H1 (cell line): ENCODE measurements around the gene SQOR. TPM values are rescaled to one million over a fixed set of nuclear protein-coding genes. Genes with fewer than 3 reads are reported as not detected.

Experiments used
- CTCF ChIA-PET: fragments of 300-600 bp; sonication (Branson Sonifier 250); formaldehyde crosslinking; loops from one replicate; lab custom pipeline; 2021; ENCODE audit not compliant: partially characterized antibody; lab: Charles Lee
- POLR2A ChIA-PET: fragments of 300-600 bp; sonication (Branson Sonifier 250); formaldehyde crosslinking; loops from one replicate; lab custom pipeline; 2021; ENCODE audit warnings: inconsistent platforms; ENCODE audit not compliant: partially characterized antibody; lab: Charles Lee
- DNase-seq, 2 experiments: peaks; one replicate each; pipeline versions ENCODE4 v3.0.0 to v3.0.0-alpha.2; 2010 to 2022; ENCODE audit warnings: low spot score in 2 of 2, low read depth in 1 of 2, mixed read lengths in 1 of 2
- FAIRE-seq: peaks from 2 replicates; lab custom pipeline; 2011; peaks lifted over from hg19 to GRCh38; lab: Jason Lieb, UNC
- H2AFZ ChIP-seq: 2 replicates; pipeline ENCODE4 v1.8.1; 2012; ENCODE audit warnings: low read length, inconsistent platforms
- H2AK5ac ChIP-seq: 2 replicates; pipeline ENCODE4 v1.6.1; 2013; ENCODE audit warnings: low read depth, low read length
- H2BK120ac ChIP-seq: replicated peaks from 2 replicates; pipeline ENCODE3; 2013; ENCODE audit warnings: low read depth, low read length, inconsistent platforms
- H2BK12ac ChIP-seq: 2 replicates; pipeline ENCODE4 v1.6.1; 2013; ENCODE audit warnings: low read depth, low read length
- H2BK15ac ChIP-seq: 2 replicates; pipeline ENCODE4 v1.6.1; 2013; ENCODE audit warnings: low read length
- H2BK20ac ChIP-seq: 2 replicates; pipeline ENCODE4 v1.6.1; 2013; ENCODE audit warnings: low read length
- H2BK5ac ChIP-seq: 2 replicates; pipeline ENCODE4 v1.6.1; 2013; ENCODE audit warnings: low read depth, low read length
- H3K14ac ChIP-seq: 2 replicates; pipeline ENCODE4 v1.6.1; 2013; ENCODE audit warnings: inconsistent platforms; ENCODE audit not compliant: insufficient read length
- H3K18ac ChIP-seq: 2 replicates; pipeline ENCODE4 v1.6.1; 2013; ENCODE audit warnings: low read length; ENCODE audit errors: extremely low read depth
- H3K23ac ChIP-seq: 2 replicates; pipeline ENCODE4 v1.6.1; 2013; ENCODE audit warnings: inconsistent platforms; ENCODE audit not compliant: insufficient read length
- H3K23me2 ChIP-seq: 2 replicates; pipeline ENCODE4 v1.6.1; 2013; ENCODE audit warnings: low read depth, low read length
- H3K27ac ChIP-seq: 2 replicates; pipeline ENCODE4 v1.6.1; 2011; ENCODE audit warnings: low read depth, low read length, inconsistent platforms
- H3K27me3 ChIP-seq, 4 experiments: replicated peaks in 1 of 4; 1 replicate in 1 of 4; 2 replicates in 3 of 4; pipeline versions ENCODE4 v1.6.1 to v1.8.1; 2011 to 2013; ENCODE audit warnings: low read length in 3 of 4, mild to moderate bottlenecking in 3 of 4, inconsistent platforms in 2 of 4, mixed read lengths in 2 of 4, moderate library complexity in 1 of 4; ENCODE audit not compliant: control insufficient read depth in 3 of 4, insufficient read depth in 3 of 4; ENCODE audit errors: extremely low read depth in 1 of 4
- H3K36me3 ChIP-seq, 4 experiments: 2 replicates each; pipeline versions ENCODE4 v1.6.1 to v1.8.1; 2011 to 2013; ENCODE audit warnings: mild to moderate bottlenecking in 4 of 4, low read length in 3 of 4, moderate library complexity in 2 of 4, control low read depth in 1 of 4, inconsistent platforms in 1 of 4; ENCODE audit not compliant: insufficient read depth in 4 of 4, control insufficient read depth in 2 of 4
- H3K4ac ChIP-seq: replicated peaks from 2 replicates; pipeline ENCODE3; 2013; ENCODE audit warnings: low read length, low read depth, mixed read lengths, inconsistent platforms; ENCODE audit not compliant: insufficient read length
- H3K4me1 ChIP-seq, 4 experiments: replicated peaks in 1 of 4; 1 replicate in 1 of 4; 2 replicates in 3 of 4; pipeline versions ENCODE4 v1.6.1 to v1.8.1; 2011 to 2013; ENCODE audit warnings: low read length in 3 of 4, inconsistent platforms in 2 of 4, mixed read lengths in 1 of 4; ENCODE audit not compliant: insufficient read depth in 4 of 4, control insufficient read depth in 3 of 4
- H3K4me2 ChIP-seq, 2 experiments: 2 replicates each; pipeline versions ENCODE4 v1.6.1 to v1.8.1; 2011 to 2013; ENCODE audit warnings: low read depth in 2 of 2, low read length in 2 of 2, control low read depth in 1 of 2, inconsistent platforms in 1 of 2, mild to moderate bottlenecking in 1 of 2; ENCODE audit not compliant: insufficient read depth in 1 of 2
- H3K4me3 ChIP-seq, 4 experiments: fragments of 200-600, 300-600 bp in 1 of 4; sonication (generic), shearing (Covaris generic), sonication (Bioruptor Twin) in 1 of 4; 2 replicates each; pipeline versions ENCODE4 v1.5.1 to v1.8.1; 2011 to 2016; ENCODE audit warnings: low read length in 4 of 4, low read depth in 3 of 4, control low read depth in 2 of 4, inconsistent platforms in 2 of 4, mild to moderate bottlenecking in 2 of 4, mixed read lengths in 1 of 4, moderate library complexity in 1 of 4; ENCODE audit not compliant: insufficient read depth in 2 of 4; ENCODE audit errors: extremely low read depth in 1 of 4
- H3K56ac ChIP-seq: replicated peaks from 2 replicates; pipeline ENCODE3; 2013; ENCODE audit warnings: low read depth, mild to moderate bottlenecking, mixed read lengths, low read length, inconsistent platforms; ENCODE audit not compliant: insufficient read length
- H3K79me1 ChIP-seq: 2 replicates; pipeline ENCODE4 v1.6.1; 2013; ENCODE audit warnings: low read depth, low read length, control low read depth
- H3K79me2 ChIP-seq, 2 experiments: 2 replicates each; pipeline versions ENCODE4 v1.6.1 to v1.8.1; 2012 to 2013; ENCODE audit warnings: low read length in 2 of 2, mild to moderate bottlenecking in 2 of 2, inconsistent platforms in 1 of 2; ENCODE audit not compliant: insufficient read depth in 2 of 2, control insufficient read depth in 1 of 2
- H3K9ac ChIP-seq, 4 experiments: replicated peaks in 1 of 4; 1 replicate in 1 of 4; 2 replicates in 3 of 4; pipeline versions ENCODE4 v1.6.1 to v1.8.1; 2011 to 2013; ENCODE audit warnings: low read depth in 3 of 4, low read length in 3 of 4, control low read depth in 2 of 4, mild to moderate bottlenecking in 2 of 4, moderate library complexity in 2 of 4, inconsistent platforms in 1 of 4; ENCODE audit errors: extremely low read depth in 1 of 4
- H3K9me3 ChIP-seq, 2 experiments: 2 replicates each; pipeline versions ENCODE4 v1.6.1 to v1.8.1; 2012 to 2013; ENCODE audit warnings: mild to moderate bottlenecking in 2 of 2, moderate library complexity in 2 of 2, control low read depth in 1 of 2, inconsistent platforms in 1 of 2, low read depth in 1 of 2, low read length in 1 of 2, mixed read lengths in 1 of 2; ENCODE audit not compliant: insufficient read depth in 2 of 2
- H4K20me1 ChIP-seq, 2 experiments: replicated peaks in 1 of 2; 2 replicates each; pipeline versions ENCODE3 to v1.8.1; 2011 to 2013; ENCODE audit warnings: inconsistent platforms in 2 of 2, low read length in 2 of 2, mild to moderate bottlenecking in 1 of 2; ENCODE audit not compliant: insufficient read depth in 2 of 2, control insufficient read depth in 1 of 2
- H4K5ac ChIP-seq: 2 replicates; pipeline ENCODE4 v1.6.1; 2013; ENCODE audit warnings: low read length, low read depth, mixed read lengths, inconsistent platforms; ENCODE audit not compliant: insufficient read length
- H4K8ac ChIP-seq: 2 replicates; pipeline ENCODE4 v1.8.0; 2013; ENCODE audit warnings: mild to moderate bottlenecking, moderate library complexity, low read length, inconsistent platforms; ENCODE audit not compliant: insufficient read depth; ENCODE audit errors: extremely low read depth
- H4K91ac ChIP-seq: replicated peaks from 2 replicates; pipeline ENCODE3; 2013; ENCODE audit warnings: low read length, mixed read lengths, inconsistent platforms; ENCODE audit not compliant: insufficient read length
- CHD2 ChIP-seq: IDR thresholded peaks from 2 replicates; pipeline ENCODE4 v1.6.1; 2012; ENCODE audit warnings: low read length, improper control_type of control experiment
- EP300 ChIP-seq, 2 experiments: IDR thresholded peaks; 1 replicate in 1 of 2; 2 replicates in 1 of 2; pipeline ENCODE4 v1.6.1; 2011 to 2012; ENCODE audit warnings: low read depth in 2 of 2, low read length in 2 of 2, mild to moderate bottlenecking in 2 of 2, borderline replicate concordance in 1 of 2, inconsistent platforms in 1 of 2, moderate library complexity in 1 of 2
- HDAC6 ChIP-seq: IDR thresholded peaks from one replicate; pipeline ENCODE4 v1.7.1; 2012; ENCODE audit warnings: low read depth, mild to moderate bottlenecking, inconsistent platforms, low read length, moderate library complexity
- NANOG ChIP-seq: IDR thresholded peaks from 2 replicates; pipeline ENCODE4 v1.6.1; 2011; ENCODE audit warnings: low read length, low read depth, mild to moderate bottlenecking, inconsistent platforms; ENCODE audit not compliant: insufficient read depth, poor library complexity, severe bottlenecking
- SUZ12 ChIP-seq: fragments of 200-600 bp; sonication (generic); IDR thresholded peaks from 2 replicates; pipeline ENCODE4 v1.6.1; 2012; ENCODE audit warnings: mild to moderate bottlenecking, inconsistent platforms, low read length, moderate library complexity, mixed read lengths
- YY1 ChIP-seq: IDR thresholded peaks from 2 replicates; pipeline ENCODE4 v1.6.1; 2011; ENCODE audit warnings: low read depth, mild to moderate bottlenecking, low read length
- WGBS, 2 experiments: shearing (Covaris generic) in 1 of 2; methylation state at CpG; one replicate each; pipeline versions ENCODE4 v1.1.6 to v1.1.7; 2013 to 2015; ENCODE audit warnings: low lambda C conversion rate in 2 of 2, mixed read lengths in 2 of 2, inconsistent platforms in 1 of 2, low coverage in 1 of 2, missing lambda C conversion rate in 1 of 2; ENCODE audit not compliant: insufficient replicate concordance in 2 of 2, insufficient coverage in 1 of 2, insufficient read length in 1 of 2; ENCODE audit errors: extremely low coverage in 1 of 2, missing lambda C conversion rate in 1 of 2; 5-methylcytosine and 5-hydroxymethylcytosine counted together
- polyA plus RNA-seq, 7 experiments: library from polyadenylated mRNA; depleted of rRNA in 3 of 7; stranded (reverse) in 5 of 7; unstranded in 2 of 7; fragments of >200 nt in 5 of 7; fragments of 200-250 nt in 2 of 7; gene quantifications; 1 replicate in 5 of 7; 2 replicates in 1 of 7; 4 replicates in 1 of 7; pipeline versions ENCODE4 v1.2.1 to v1.2.3, GENCODE V29; 2011 to 2013; ENCODE audit warnings: missing spikeins in 2 of 7, mixed read lengths in 2 of 7
- total RNA-seq: library from RNA; stranded (reverse); fragmentation: NEBNext Ultra II Directional; extraction: Animal tissue kit (Norgen Biotek cat#: 25700); gene quantifications from 2 replicates; pipeline ENCODE4 v1.2.1, GENCODE V29; 2021

Gene SQOR
- total and polyA plus RNA-seq, 2 of the 8 experiments (the other 6 are each of a cell fraction or from before 2014, with no cell fraction given) = 0.20 to 0.22 TPM

DNA sequence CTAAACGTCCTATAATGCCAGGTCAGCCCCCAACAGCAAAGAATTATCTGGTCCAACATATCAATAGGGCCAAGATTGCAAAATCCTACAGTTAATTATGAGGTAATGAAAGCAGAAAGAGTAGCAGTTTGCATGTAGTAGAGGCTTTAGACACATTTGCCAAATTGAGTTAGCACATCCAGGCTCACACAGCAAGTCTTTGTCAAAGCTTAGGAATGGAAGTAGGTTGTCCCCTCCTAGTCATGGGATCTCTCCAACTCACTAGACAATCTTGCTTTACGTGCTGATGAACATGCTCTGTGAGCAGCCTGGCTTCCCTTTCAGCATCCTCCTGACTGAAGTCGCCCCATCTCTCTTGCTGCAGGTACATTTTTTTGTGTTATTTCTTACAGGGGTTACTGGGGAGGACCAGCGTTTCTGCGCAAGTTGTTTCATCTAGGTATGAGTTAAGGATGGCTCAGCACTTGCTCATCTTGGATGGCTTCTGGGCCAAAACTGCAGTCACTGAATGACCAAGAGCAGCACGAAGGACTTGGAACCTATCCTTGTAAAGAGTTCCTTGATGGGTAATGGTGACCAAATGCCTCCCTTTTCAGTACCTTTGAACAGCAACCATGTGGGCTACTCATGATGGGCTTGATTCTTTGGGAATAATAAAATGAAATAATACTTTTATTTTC, 55.9 kb downstream of the SQOR start:
- Histone ChIP-seq H2AFZ (no peak overlapping the region), H3K4me2 (no peak overlapping the region), H3K9me3 (no peaks in the 10 kb centered on the region), H3K23me2 (no peaks in the 10 kb centered on the region), H3K79me1 (no peaks in the 10 kb centered on the region), H2AK5ac (no peak overlapping the region), H2BK12ac (no peak overlapping the region), H3K79me2 (no peaks in the 10 kb centered on the region), H4K5ac (no peak overlapping the region), H3K56ac (no peak overlapping the region), H2BK5ac (no peak overlapping the region), H3K4ac (no peak overlapping the region), H3K27me3 (no peaks in the 10 kb centered on the region), H2BK20ac (no peak overlapping the region), H2BK120ac (no peak overlapping the region), H3K36me3 (no peaks in the 10 kb centered on the region), H3K9ac (no peak overlapping the region), H4K91ac (no peak overlapping the region), H4K8ac (no peak overlapping the region), H3K4me1 (no peaks in the 10 kb centered on the region), H4K20me1 (no peaks in the 10 kb centered on the region), H3K14ac (no peak overlapping the region), H3K23ac (no peak overlapping the region), H3K27ac (no peak overlapping the region), H2BK15ac (no peak overlapping the region), H3K4me3 (no peak overlapping the region), H3K18ac (no peak overlapping the region)
- FAIRE-seq (no peak), DNase-seq (no peak)
- 88% methylated on average over 6 of the region's 6 CpGs; no CpG with 5 or more reads in 1 of the 2 experiments for WGBS, 2 experiments
- TF ChIP-seq HDAC6 (no peak), EP300 (IDR thresholded peaks at IDR 0.05; ENCODE audit: borderline replicate concordance in 1 of 2, low read depth in 2 of 2, low read length in 2 of 2) (no peak), YY1 (no peak), CHD2 (no peak), SUZ12 (no peak), NANOG (no peak)
- ChIA-PET CTCF (interaction anchor here (0.6 kb wide), 1 partner anchor 18 kb away, joined by 4 read pairs; no protein-coding TSS in a partner anchor), POLR2A (no interaction called here)
